GM15510 (cell line): ENCODE results near the gene KHDC1L.

Experiments used
- POLR2A ChIP-seq: IDR thresholded peaks from 3 replicates; pipeline ENCODE4 v1.6.1; 2011; ENCODE audit warnings: borderline replicate concordance; ENCODE audit not compliant: insufficient read length; ENCODE audit errors: extremely low read depth

Gene KHDC1L

GRCh38 chr6:73216859-73217258, 8.4 kb downstream of the KHDC1L start:
- no peak for TF ChIP-seq POLR2A

GRCh38 chr6:73209117-73209516, 16.2 kb downstream of the KHDC1L start:
- no peak for TF ChIP-seq POLR2A

GRCh38 chr6:73207221-73207837, 18.0 kb downstream of the KHDC1L start:
- TF ChIP-seq POLR2A: no peak

- TF ChIP-seq POLR2A: no peak
These were observed 21.0 kb downstream of the KHDC1L start for GRCh38 chr6:73204252-73204651.

GRCh38 chr6:73203098-73203497, 22.2 kb downstream of the KHDC1L start:
- no peak for TF ChIP-seq POLR2A

GRCh38 chr6:73200735-73201134, 24.6 kb downstream of the KHDC1L start:
- TF ChIP-seq POLR2A: no peak

- TF ChIP-seq POLR2A: no peak
These were observed 25.0 kb downstream of the KHDC1L start for GRCh38 chr6:73200247-73200646.

- TF ChIP-seq POLR2A: no peak
These were observed 30.6 kb downstream of the KHDC1L start for GRCh38 chr6:73194744-73195143.

- TF ChIP-seq POLR2A: no peak
These were observed 43.2 kb downstream of the KHDC1L start for GRCh38 chr6:73182021-73182607.

GRCh38 chr6:73180763-73181619, 44.3 kb downstream of the KHDC1L start:
- TF ChIP-seq POLR2A: no peak

- no peak for TF ChIP-seq POLR2A
These were observed 45.1 kb downstream of the KHDC1L start for GRCh38 chr6:73180076-73180738.

- no peak for TF ChIP-seq POLR2A
These were observed 47.9 kb downstream of the KHDC1L start for GRCh38 chr6:73177221-73177944.

GRCh38 chr6:73176057-73176456, 49.2 kb downstream of the KHDC1L start:
- TF ChIP-seq POLR2A: no peak

- no peak for TF ChIP-seq POLR2A
These were observed 50.6 kb downstream of the KHDC1L start for GRCh38 chr6:73174646-73175045.
